Mononuclear cell (primary cell): ENCODE measurements around the gene JAK2. TPM values are rescaled to one million over a fixed set of nuclear protein-coding genes. Genes with fewer than 3 reads are reported as not detected.

Experiments used
- H3K27me3 ChIP-seq: 2 replicates; pipeline ENCODE4 v1.6.0; 2011; ENCODE audit warnings: low read length, control low read depth; ENCODE audit not compliant: insufficient read depth
- H3K4me1 ChIP-seq: 2 replicates; pipeline ENCODE4 v1.5.1; 2011; ENCODE audit warnings: mild to moderate bottlenecking, low read length, control low read depth; ENCODE audit not compliant: insufficient read depth
- H3K4me3 ChIP-seq: 2 replicates; pipeline ENCODE4 v1.5.1; 2011; ENCODE audit warnings: mild to moderate bottlenecking, low read length, moderate library complexity
- H3K9me3 ChIP-seq: 2 replicates; pipeline ENCODE4 v1.5.1; 2011; ENCODE audit warnings: low read depth, mild to moderate bottlenecking, control low read depth, low read length
- total RNA-seq: library from RNA; depleted of rRNA; stranded (reverse); fragments of >200 nt; gene quantifications from one replicate; pipeline ENCODE4 v1.2.3, GENCODE V29; 2012

The JAK2 gene
- total RNA-seq, 1 donor, result 15.5 TPM

GRCh38 chr9:5113994-5114748, 129.1 kb downstream of the JAK2 start:
- Histone ChIP-seq H3K9me3 (no peaks in the 10 kb centered on the region), H3K27me3 (no peaks in the 10 kb centered on the region), H3K4me1 (no peaks in the 10 kb centered on the region), H3K4me3 (no peak overlapping the region)

GRCh38 chr9:5122116-5122515, 137.0 kb downstream of the JAK2 start:
- no peaks in the 10 kb centered on the region for H3K9me3 ChIP-seq

GRCh38 chr9:5122516-5122915, 137.4 kb downstream of the JAK2 start:
- Histone ChIP-seq H3K27me3 (no peaks in the 10 kb centered on the region), H3K4me3 (no peak overlapping the region), H3K4me1 (no peaks in the 10 kb centered on the region), H3K9me3 (no peaks in the 10 kb centered on the region)

More at GRCh38 chr9:5122116-5122515, 137.0 kb downstream of the JAK2 start:
- H3K4me1 ChIP-seq, result no peaks in the 10 kb centered on the region
- no peak overlapping the region for H3K4me3 ChIP-seq
- no peaks in the 10 kb centered on the region for H3K27me3 ChIP-seq

DNA sequence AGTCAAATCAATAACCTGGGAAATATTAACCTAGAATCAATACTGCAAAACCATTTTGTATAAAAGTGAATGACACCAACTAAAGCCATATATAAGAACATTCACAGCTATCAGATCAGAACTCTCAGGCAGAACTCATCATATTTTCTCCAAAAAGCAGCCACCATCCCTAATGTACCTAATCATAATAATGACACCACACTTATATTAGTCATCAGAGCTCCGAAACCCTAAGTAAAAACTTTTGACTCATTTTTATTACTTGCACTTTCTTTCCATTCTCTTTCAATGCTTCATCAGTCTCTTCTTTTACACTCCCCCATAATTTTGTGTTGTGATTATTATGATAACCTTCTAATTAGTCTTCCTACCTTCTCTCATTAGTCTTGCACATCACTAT, 155.1 kb downstream of the JAK2 start:
- peaks cover 4% of the 10 kb centered on the region for H3K9me3 ChIP-seq

DNA sequence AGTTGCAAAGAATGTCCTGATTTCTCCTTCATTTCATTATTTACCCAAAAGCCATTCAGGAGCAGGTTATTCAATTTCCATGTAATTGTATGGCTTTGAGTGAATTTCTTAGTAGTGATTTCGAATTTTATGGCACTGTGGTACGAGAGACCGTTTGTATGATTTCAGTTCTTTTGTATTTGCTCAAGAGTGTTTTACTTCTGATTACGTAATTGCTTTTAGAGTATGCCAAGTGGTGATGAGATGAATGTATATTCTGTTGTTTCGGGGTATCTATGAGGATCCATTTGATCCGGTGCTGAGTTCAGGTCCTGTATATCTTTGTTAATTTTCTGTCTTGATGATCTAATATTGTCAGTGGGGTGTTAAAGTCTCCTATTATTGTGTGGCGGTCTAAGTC, 159.1 kb downstream of the JAK2 start:
- no peak overlapping the region for H3K4me3 ChIP-seq
- H3K9me3 ChIP-seq, result peaks cover 4% of the 10 kb centered on the region

More for the DNA sequence above, 155.1 kb downstream of the JAK2 start:
- Histone ChIP-seq H3K27me3 (no peaks in the 10 kb centered on the region), H3K4me1 (no peaks in the 10 kb centered on the region), H3K4me3 (no peak overlapping the region)

DNA sequence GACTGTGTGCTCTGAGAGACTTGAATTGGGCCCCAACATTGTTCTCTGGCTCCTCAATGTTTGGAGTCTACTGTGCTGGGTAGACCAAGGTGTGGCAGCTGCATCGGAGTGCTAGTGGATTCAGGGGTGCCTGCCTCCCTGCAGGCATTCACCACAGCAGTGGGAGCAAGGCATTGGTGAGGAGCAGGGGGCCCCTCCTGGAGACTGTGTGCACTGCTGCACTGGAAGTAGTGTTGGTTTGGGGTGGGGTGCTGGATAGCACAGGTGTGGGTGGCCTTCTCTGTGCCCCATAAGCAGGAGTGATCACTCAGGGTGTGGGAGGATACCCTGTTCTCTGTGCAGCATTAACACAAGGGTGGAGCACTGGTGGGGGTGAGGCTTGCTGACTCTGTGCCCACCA, 161.2 kb downstream of the JAK2 start:
- Histone ChIP-seq H3K4me3 (no peak overlapping the region), H3K9me3 (peaks cover 21% of the 10 kb centered on the region), H3K27me3 (no peaks in the 10 kb centered on the region), H3K4me1 (no peaks in the 10 kb centered on the region)

More for the DNA sequence above, 159.1 kb downstream of the JAK2 start:
- Histone ChIP-seq H3K4me1 (no peaks in the 10 kb centered on the region), H3K27me3 (no peaks in the 10 kb centered on the region)

Other genes with a start within 250 kb of the JAK2 start
- gene AK3, start 244.1 kb upstream of the JAK2 start, total RNA-seq, result 23.7 TPM
- 27.7 TPM for gene RCL1, start 192.3 kb upstream of the JAK2 start, total RNA-seq
- not detected for gene INSL6, start 200.4 kb downstream of the JAK2 start, total RNA-seq
- gene INSL4, start 246.1 kb downstream of the JAK2 start, total RNA-seq, result not detected